ENCODE results near the gene SRP14.
"Not testable (repeated sequence)": the region's sequence is repeated elsewhere in the genome, so short reads cannot be mapped to it uniquely, and the experiment has no call there.

Gene SRP14

GRCh38 chr15:40048926-40049475 is 10.0 kb upstream of the SRP14 start:
- no peak for DNase-seq

GRCh38 chr15:40048211-40048792 is 9.3 kb upstream of the SRP14 start:
- peak in 1 of 2 experiments; percentile 51 for DNase-seq

GRCh38 chr15:40047415-40048210 is 8.6 kb upstream of the SRP14 start:
- DNase-seq, result peak; percentile 82 to 84

GRCh38 chr15:40046721-40047414 is 7.9 kb upstream of the SRP14 start:
- DNase-seq, result peak; percentile 63

GRCh38 chr15:40045572-40046217 is 6.7 kb upstream of the SRP14 start:
- no peak for DNase-seq

- DNase-seq, result peak; percentile 93 to 94
Measured at GRCh38 chr15:40044717-40045571, 6.0 kb upstream of the SRP14 start.

- no peak for DNase-seq
Measured at GRCh38 chr15:40043927-40044716, 5.1 kb upstream of the SRP14 start.

- no peak for DNase-seq
Measured at GRCh38 chr15:40042791-40043320, 3.9 kb upstream of the SRP14 start.

- DNase-seq, result no peak
Measured at GRCh38 chr15:40040770-40041169, 1.8 kb upstream of the SRP14 start.

- DNase-seq, result no peak
Measured at GRCh38 chr15:40040293-40040635, 1.3 kb upstream of the SRP14 start.

GRCh38 chr15:40038275-40038637 is 725 bp downstream of the SRP14 start:
- DNase-seq, result no peak

GRCh38 chr15:40037721-40038120 is 1.3 kb downstream of the SRP14 start:
- no peak for DNase-seq

- DNase-seq, result not testable (repeated sequence)
Measured at GRCh38 chr15:40035182-40035581, 3.8 kb downstream of the SRP14 start.

- no peak for DNase-seq
Measured at GRCh38 chr15:40034186-40034946, 4.6 kb downstream of the SRP14 start.

GRCh38 chr15:40032125-40032839 is 6.7 kb downstream of the SRP14 start:
- DNase-seq, result no peak

GRCh38 chr15:40031300-40031699 is 7.7 kb downstream of the SRP14 start:
- no peak for DNase-seq

GRCh38 chr15:40029979-40030893 is 8.7 kb downstream of the SRP14 start:
- no peak for DNase-seq

GRCh38 chr15:40028853-40029252 is 10.1 kb downstream of the SRP14 start:
- DNase-seq, result no peak

GRCh38 chr15:40028193-40028592 is 10.8 kb downstream of the SRP14 start:
- DNase-seq, result no peak

Data from activated T-cell treated with anti-CD3 and anti-CD28 coated beads, Interleukin-2, amount 50 U/mL, for 48 hours (primary cell).